Thyroid gland (tissue), 4 donors: Measurements from ENCODE around the gene PSMC3.

ENCODE experiments used
- POLR2A ChIP-seq, 2 donors: fragments of 450-650 bp; IDR thresholded peaks; one replicate each; pipeline ENCODE4 v1.6.1; 2017; ENCODE audit warnings: antibody characterized with exemption in 2 of 2, mild to moderate bottlenecking in 2 of 2, moderate library complexity in 1 of 2
- TF ChIP-seq, protein P1 (sequence below), 6 experiments: fragments of 200-600 bp in 3 of 6; fragments of 450-650 bp in 3 of 6; sonication (generic) in 3 of 6; IDR thresholded peaks; one replicate each; pipeline ENCODE4 v1.5.1; 2016 to 2019; ENCODE audit warnings: antibody characterized with exemption in 6 of 6, mild to moderate bottlenecking in 2 of 6, inconsistent platforms in 1 of 6, moderate library complexity in 1 of 6

DNA sequence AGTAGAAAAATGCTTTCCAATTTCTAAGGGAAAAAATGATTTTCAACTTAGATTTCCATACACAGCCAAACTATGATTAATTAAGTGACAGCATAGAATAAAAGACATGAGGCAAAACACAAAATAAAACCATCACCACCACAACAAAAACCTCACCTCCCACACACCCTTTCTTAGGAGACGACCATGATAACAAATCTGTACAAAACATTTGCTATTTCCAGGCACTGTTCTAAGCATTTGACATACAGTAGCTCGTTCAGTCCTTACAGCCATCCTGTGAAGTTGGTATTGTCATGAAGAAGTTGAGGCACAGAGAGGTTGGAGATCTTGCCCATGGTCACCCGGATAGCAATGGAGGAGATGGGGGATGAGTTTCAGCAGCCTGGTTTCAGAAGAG, 56.6 kb downstream of the PSMC3 start:
- TF ChIP-seq, protein P1, sequence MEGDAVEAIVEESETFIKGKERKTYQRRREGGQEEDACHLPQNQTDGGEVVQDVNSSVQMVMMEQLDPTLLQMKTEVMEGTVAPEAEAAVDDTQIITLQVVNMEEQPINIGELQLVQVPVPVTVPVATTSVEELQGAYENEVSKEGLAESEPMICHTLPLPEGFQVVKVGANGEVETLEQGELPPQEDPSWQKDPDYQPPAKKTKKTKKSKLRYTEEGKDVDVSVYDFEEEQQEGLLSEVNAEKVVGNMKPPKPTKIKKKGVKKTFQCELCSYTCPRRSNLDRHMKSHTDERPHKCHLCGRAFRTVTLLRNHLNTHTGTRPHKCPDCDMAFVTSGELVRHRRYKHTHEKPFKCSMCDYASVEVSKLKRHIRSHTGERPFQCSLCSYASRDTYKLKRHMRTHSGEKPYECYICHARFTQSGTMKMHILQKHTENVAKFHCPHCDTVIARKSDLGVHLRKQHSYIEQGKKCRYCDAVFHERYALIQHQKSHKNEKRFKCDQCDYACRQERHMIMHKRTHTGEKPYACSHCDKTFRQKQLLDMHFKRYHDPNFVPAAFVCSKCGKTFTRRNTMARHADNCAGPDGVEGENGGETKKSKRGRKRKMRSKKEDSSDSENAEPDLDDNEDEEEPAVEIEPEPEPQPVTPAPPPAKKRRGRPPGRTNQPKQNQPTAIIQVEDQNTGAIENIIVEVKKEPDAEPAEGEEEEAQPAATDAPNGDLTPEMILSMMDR (IDR thresholded peaks at IDR 0.05) = no peak
- no peak for TF ChIP-seq POLR2A (IDR thresholded peaks at IDR 0.05)
